MM.1S (cell line): ENCODE data around the gene DCDC1.

Source experiments
- EZH2 ChIP-seq: fragments of 300-600 bp; sonication (generic); optimal IDR thresholded peaks from 2 replicates; pipeline ENCODE3; 2017; ENCODE audit warnings: low read depth, mild to moderate bottlenecking, antibody characterized with exemption, low read length, mixed read lengths
- EZH2phosphoT487 ChIP-seq: fragments of 300-600 bp; sonication (generic); IDR thresholded peaks from 2 replicates; pipeline ENCODE4 v1.6.1; 2018; ENCODE audit warnings: antibody characterized with exemption, low read length

- TF ChIP-seq EZH2phosphoT487: no peak
- no peak for TF ChIP-seq EZH2
These were observed 129.1 kb downstream of the DCDC1 start for GRCh38 chr11:31240340-31240904.
